Sigmoid colon (tissue), 7 donors: ENCODE data around the gene CACNB2. TPM values are rescaled to one million over a fixed set of nuclear protein-coding genes. Genes with fewer than 3 reads are reported as not detected.

Experiments
- DNase-seq: peaks from one replicate; pipeline ENCODE4 v3.0.0-alpha.2; 2019
- H3K27ac ChIP-seq, 4 donors: fragments of 200-600 bp; sonication (generic); one replicate each; pipeline ENCODE4 v1.5.1; 2016 to 2019; ENCODE audit warnings: mild to moderate bottlenecking in 1 of 4
- H3K27me3 ChIP-seq, 3 donors: fragments of 200-600 bp; sonication (generic); one replicate each; pipeline ENCODE4 v1.5.1; 2019; ENCODE audit warnings: mild to moderate bottlenecking in 1 of 3
- H3K36me3 ChIP-seq, 4 donors: fragments of 200-600 bp; sonication (generic); one replicate each; pipeline ENCODE4 v1.5.1; 2016 to 2019
- H3K4me1 ChIP-seq, 4 donors: fragments of 200-600 bp; sonication (generic); one replicate each; pipeline ENCODE4 v1.5.1; 2017 to 2019
- H3K4me3 ChIP-seq, 4 donors: fragments of 200-600 bp; sonication (generic); one replicate each; pipeline ENCODE4 v1.5.1; 2017 to 2019; ENCODE audit warnings: mild to moderate bottlenecking in 2 of 4, moderate library complexity in 1 of 4
- H3K9me3 ChIP-seq, 4 donors: fragments of 200-600 bp in 3 of 4; sonication (generic) in 3 of 4; one replicate each; pipeline versions ENCODE4 v1.5.1 to v1.6.1; 2013 to 2019
- CTCF ChIP-seq, 4 experiments: fragments of 450-650 bp in 3 of 4; fragments of 200-600 bp in 1 of 4; IDR thresholded peaks; one replicate each; pipeline ENCODE4 v1.5.1; 2016 to 2019; ENCODE audit warnings: antibody characterized with exemption in 4 of 4, mild to moderate bottlenecking in 3 of 4, moderate library complexity in 2 of 4
- EP300 ChIP-seq, 4 donors: sonication (generic); formaldehyde crosslinking; IDR thresholded peaks; one replicate each; pipeline ENCODE4 v1.6.1; 2017; ENCODE audit warnings: antibody characterized with exemption in 4 of 4
- POLR2A ChIP-seq, 2 donors: fragments of 450-650 bp; IDR thresholded peaks; one replicate each; pipeline ENCODE4 v1.6.1; 2016; ENCODE audit warnings: antibody characterized with exemption in 2 of 2, mild to moderate bottlenecking in 2 of 2, moderate library complexity in 2 of 2
- POLR2AphosphoS5 ChIP-seq, 4 donors: sonication (generic); formaldehyde crosslinking; IDR thresholded peaks; one replicate each; pipeline ENCODE4 v1.6.1; 2017; ENCODE audit warnings: antibody characterized with exemption in 4 of 4
- WGBS, 2 donors: extraction: QIAGEN DNeasy Blood & Tissue Kit; methylation state at CpG; one replicate each; pipeline ENCODE4 v1.1.7; 2013; 5-methylcytosine and 5-hydroxymethylcytosine counted together
- intact Hi-C: fragments of 100-400 bp; cut with DNase I; formaldehyde crosslinking; loops from one replicate; pipeline ENCODE4 v1.15.1; 2023
- polyA plus RNA-seq, 3 donors: library from polyadenylated mRNA; stranded (reverse); fragments of 200-250 nt; gene quantifications; one replicate each; pipeline ENCODE4 v1.2.3, GENCODE V29; 2013
- total RNA-seq, 4 donors: library from RNA; depleted of rRNA; stranded (reverse); fragments of >200 nt; gene quantifications; one replicate each; pipeline ENCODE4 v1.1.0, GENCODE V29; 2016
- donor health status: healthy with polysubstance abuse.
- donor health status: Bipolar disorder and iron deficiency.
- donor health status: healthy.

CACNB2 gene
- total and polyA plus RNA-seq, 7 donors: 1.2 to 85.3 (median 36.0) TPM

- 98 to 99% methylated on average over 1 of the region's 1 CpG for WGBS, 2 donors
Observed at GRCh38 chr10:18557960-18558359, 417.7 kb downstream of the CACNB2 start.

GRCh38 chr10:18561861-18562551 lies 421.8 kb downstream of the CACNB2 start:
- intact Hi-C loops: no loop called here
- 96 to 97% methylated on average over 8 of the region's 8 CpGs for WGBS, 2 donors

More at GRCh38 chr10:18557960-18558359, 417.7 kb downstream of the CACNB2 start:
- Histone ChIP-seq H3K4me3 (no peak overlapping the region), H3K36me3 (peaks cover 0 to 12% (median 3%) of the 10 kb centered on the region in 4 donors), H3K9me3 (peaks cover 0 to 20% (median 0%) of the 10 kb centered on the region in 4 donors), H3K4me1 (no peaks in the 10 kb centered on the region), H3K27ac (no peak overlapping the region), H3K27me3 (no peaks in the 10 kb centered on the region)
- DNase-seq: no peak
- TF ChIP-seq POLR2A (IDR thresholded peaks at IDR 0.05) (no peak), EP300 (IDR thresholded peaks at IDR 0.05) (no peak), POLR2AphosphoS5 (IDR thresholded peaks at IDR 0.05) (no peak), CTCF (IDR thresholded peaks at IDR 0.05) (no peak)
- intact Hi-C loops: no loop called here

GRCh38 chr10:18563003-18563726 lies 422.9 kb downstream of the CACNB2 start:
- peaks cover 0 to 12% (median 6%) of the 10 kb centered on the region in 4 donors for H3K9me3 ChIP-seq
- peaks cover 0 to 3% (median 1%) of the 10 kb centered on the region in 4 donors for H3K36me3 ChIP-seq
- H3K4me1 ChIP-seq: no peaks in the 10 kb centered on the region
- intact Hi-C loops: no loop called here
- TF ChIP-seq CTCF (IDR thresholded peaks at IDR 0.05): no peak
- no peak for TF ChIP-seq POLR2AphosphoS5 (IDR thresholded peaks at IDR 0.05)
- TF ChIP-seq EP300 (IDR thresholded peaks at IDR 0.05): no peak
- TF ChIP-seq POLR2A (IDR thresholded peaks at IDR 0.05): no peak
- H3K4me3 ChIP-seq: no peak overlapping the region
- no peak for DNase-seq
- 96 to 98% methylated on average over 6 of the region's 6 CpGs for WGBS, 2 donors
- H3K27me3 ChIP-seq: no peaks in the 10 kb centered on the region
- no peak overlapping the region for H3K27ac ChIP-seq

More at GRCh38 chr10:18561861-18562551, 421.8 kb downstream of the CACNB2 start:
- Histone ChIP-seq H3K27me3 (no peaks in the 10 kb centered on the region), H3K4me3 (no peak overlapping the region), H3K27ac (no peak overlapping the region), H3K36me3 (peaks cover 0 to 9% (median 1%) of the 10 kb centered on the region in 4 donors), H3K4me1 (no peaks in the 10 kb centered on the region), H3K9me3 (peaks cover 0 to 12% (median 4%) of the 10 kb centered on the region in 4 donors)
- no peak for TF ChIP-seq CTCF (IDR thresholded peaks at IDR 0.05)
- no peak for TF ChIP-seq POLR2A (IDR thresholded peaks at IDR 0.05)
- TF ChIP-seq POLR2AphosphoS5 (IDR thresholded peaks at IDR 0.05): no peak
- TF ChIP-seq EP300 (IDR thresholded peaks at IDR 0.05): no peak
- DNase-seq: no peak

GRCh38 chr10:18565006-18565405 lies 424.8 kb downstream of the CACNB2 start:
- intact Hi-C loops: no loop called here
- Histone ChIP-seq H3K9me3 (peaks cover 0 to 8% (median 4%) of the 10 kb centered on the region in 4 donors), H3K36me3 (peaks cover 0 to 3% (median 0%) of the 10 kb centered on the region in 4 donors), H3K4me3 (no peak overlapping the region), H3K27ac (no peak overlapping the region), H3K27me3 (no peaks in the 10 kb centered on the region), H3K4me1 (no peaks in the 10 kb centered on the region)
- TF ChIP-seq POLR2AphosphoS5 (IDR thresholded peaks at IDR 0.05): no peak
- TF ChIP-seq EP300 (IDR thresholded peaks at IDR 0.05): no peak
- TF ChIP-seq CTCF (IDR thresholded peaks at IDR 0.05): no peak
- TF ChIP-seq POLR2A (IDR thresholded peaks at IDR 0.05): no peak
- 97 to 98% methylated on average over 5 of the region's 5 CpGs for WGBS, 2 donors
- DNase-seq: no peak
